Measurements from ENCODE around the gene STARD7.
"Not testable (repeated sequence)": the region's sequence is repeated elsewhere in the genome, so short reads cannot be mapped to it uniquely, and the experiment has no call there.

STARD7 gene

GRCh38 chr2:96146153-96146880 is 62.3 kb downstream of the STARD7 start:
- no peak for FAIRE-seq

- no peak for FAIRE-seq
Measured at GRCh38 chr2:96145848-96146152, 62.8 kb downstream of the STARD7 start.

DNA sequence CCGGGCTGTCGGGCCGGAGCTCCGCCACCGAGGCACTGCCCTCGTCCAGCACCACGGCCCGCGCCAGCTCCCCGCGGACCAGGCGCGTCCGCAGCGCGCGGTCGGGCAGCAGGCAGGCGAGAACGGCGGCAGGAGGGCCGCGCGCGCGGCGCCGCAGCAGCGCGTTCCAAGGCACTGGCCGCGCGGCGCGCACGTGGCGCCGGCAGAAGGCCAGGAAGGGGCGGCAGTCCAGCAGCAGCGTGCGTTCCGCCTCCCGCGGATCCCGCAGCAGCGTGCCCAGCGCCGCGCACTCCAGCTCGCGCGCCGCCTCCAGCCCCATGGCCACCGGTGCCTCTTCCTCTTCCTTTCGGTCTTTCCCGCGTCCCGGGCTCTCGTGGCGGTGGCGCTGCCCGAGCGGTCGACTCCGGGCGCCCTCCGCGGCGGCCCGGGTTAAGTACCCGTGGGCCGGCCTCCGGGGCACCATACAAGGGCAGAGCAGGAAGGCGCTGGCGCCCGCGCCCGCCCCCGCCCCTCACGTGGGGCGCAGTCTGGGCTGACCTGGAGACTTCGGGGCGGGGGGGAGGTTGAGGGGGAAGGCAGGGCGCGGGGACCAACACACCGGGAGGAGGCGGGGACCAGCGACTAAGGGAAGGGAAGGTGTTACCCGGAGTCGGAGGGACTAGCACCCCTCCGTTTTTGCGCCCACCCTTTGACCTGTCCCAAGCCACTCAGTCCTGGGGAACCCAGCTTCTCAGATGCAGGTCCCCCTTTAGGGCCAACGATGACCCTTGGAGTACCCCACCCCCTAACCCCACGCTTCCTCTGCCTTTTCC is 63.4 kb downstream of the STARD7 start, which contains the start of gene DUSP2:
TSS of gene DUSP2 (minus strand) at position 405 of the 812 bp plus-strand sequence. CDS start at position 319, 86 bp downstream.
- no peak for FAIRE-seq

- no peak for FAIRE-seq
Measured at GRCh38 chr2:96144481-96145035, 64.1 kb downstream of the STARD7 start.

DNA sequence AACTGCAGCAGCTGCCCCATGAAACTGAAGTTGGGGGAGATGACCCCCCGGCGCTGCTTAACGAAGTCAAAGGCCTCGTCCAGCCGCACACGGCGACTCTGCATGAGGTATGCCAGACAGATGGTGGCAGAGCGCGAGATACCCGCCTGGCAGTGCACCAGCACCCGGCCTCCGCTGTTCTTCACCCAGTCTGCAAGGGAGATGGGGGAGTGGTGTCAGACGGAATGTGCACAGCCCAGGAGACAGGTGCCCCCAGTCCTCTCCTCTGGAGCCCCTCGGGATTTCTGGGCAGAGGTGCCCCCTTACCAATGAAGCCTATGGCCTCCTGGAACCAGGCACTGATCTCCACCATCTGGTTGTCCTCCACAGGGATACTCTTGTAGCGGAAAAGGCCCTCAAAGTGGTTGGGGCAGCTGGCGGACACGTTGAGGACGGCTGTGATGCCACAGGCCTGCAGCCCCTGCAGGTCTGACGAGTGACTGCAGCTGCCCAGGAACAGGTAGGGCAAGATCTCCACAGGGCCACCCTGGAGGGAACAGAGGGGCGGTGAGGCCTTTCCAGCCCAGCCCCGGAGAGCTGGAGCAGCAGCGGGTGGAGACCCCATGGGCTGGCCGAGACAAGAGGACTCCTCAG is 64.7 kb downstream of the STARD7 start:
- no peak for FAIRE-seq

DNA sequence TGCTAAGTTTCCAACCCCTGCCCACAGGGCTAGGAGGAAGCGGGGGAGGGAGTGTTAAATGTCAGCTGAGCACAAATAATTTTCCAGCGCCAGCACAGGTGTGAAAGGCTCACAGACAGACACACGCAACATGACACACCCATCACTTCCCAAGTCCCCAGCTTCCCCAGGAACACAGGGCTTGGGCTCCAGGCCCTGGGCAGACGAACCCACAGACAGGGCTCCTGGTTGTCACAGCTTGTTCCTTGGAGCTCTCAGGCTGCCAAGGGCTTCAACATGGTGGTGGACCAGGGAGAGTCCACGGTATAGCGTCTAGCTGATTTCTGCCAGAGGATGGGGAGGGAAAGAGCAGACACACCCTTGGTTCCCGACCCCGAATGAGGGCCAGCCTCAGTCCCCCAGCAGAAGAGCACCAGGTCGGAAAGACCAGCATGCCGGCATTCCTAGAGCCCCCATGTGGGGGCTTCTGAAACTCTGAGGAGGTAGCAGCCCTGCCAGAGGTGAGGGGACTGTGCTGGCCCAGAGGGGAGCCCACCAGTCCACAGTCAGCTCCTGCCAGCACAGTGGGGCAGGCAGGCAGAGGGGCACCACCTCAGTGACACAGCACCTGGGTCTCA is 65.3 kb downstream of the STARD7 start:
- no peak for FAIRE-seq

DNA sequence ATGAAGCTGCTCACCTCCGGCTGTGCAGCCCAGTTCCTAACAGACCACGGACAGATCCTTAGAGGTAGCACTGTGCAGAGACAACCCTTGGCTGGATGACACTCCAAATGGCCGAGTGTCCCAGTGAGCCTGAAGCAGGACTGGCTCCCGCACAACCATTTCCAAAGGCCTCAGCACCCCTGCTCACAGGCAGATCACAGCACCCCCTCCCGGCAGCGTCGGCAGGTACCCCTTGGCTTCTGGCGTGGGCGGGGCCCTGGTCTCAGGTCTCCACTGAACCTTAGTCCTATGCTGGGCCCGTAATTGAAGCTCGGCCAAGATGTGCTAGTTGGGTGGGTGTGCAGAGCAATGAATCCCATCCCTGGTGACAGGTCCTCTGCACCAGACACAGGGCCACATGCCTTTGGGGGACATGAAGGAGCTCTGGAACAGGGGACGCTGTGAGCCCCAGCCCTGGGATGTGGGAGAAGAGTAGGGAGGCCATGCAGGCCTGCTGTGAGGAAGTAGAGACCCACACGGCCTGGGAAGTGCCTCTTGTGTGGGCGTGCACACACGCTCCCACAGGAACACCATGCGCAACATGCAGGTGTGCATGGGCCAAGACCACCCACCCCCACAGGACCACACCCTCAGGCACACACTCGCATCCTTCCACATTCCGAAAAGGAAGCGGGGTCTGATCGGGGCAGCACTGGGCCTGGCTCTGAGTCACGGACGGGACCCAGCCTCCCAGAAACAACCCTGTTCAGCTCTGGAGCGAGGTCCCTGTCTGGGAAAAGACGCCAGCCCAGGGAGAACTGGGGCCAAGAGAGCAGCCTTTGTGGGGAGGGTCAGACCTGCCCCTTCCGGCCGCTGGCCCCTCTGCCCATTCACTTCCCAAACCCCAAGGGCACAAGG is 66.2 kb downstream of the STARD7 start:
- no peak for FAIRE-seq

DNA sequence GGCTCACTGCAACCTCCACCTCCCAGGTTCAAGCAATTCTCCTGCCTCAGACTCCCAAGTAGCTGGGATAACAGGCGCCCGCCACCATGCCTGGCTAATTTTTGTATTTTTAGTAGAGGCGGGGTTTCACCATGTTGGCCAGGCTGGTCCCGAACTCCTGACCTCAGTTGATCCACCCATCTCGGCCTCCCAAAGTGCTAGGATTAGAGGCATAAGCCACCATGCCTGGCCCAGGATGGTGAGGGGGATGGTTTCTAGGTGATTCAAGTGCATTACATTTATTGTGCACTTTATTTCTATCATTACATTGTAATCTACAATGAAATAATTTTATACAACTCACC is 67.0 kb downstream of the STARD7 start:
- FAIRE-seq: not testable (repeated sequence)

- FAIRE-seq: no peak
Measured at GRCh38 chr2:96140941-96141623, 67.5 kb downstream of the STARD7 start.

- no peak for FAIRE-seq
Measured at GRCh38 chr2:96139181-96139758, 69.4 kb downstream of the STARD7 start.

- FAIRE-seq: no peak
Measured at GRCh38 chr2:96138179-96139145, 70.2 kb downstream of the STARD7 start, which contains the start of gene ASTL. Gene ASTL (minus strand): TSS chr2:96138502. CDS start chr2:96138436, 66 bp downstream.

DNA sequence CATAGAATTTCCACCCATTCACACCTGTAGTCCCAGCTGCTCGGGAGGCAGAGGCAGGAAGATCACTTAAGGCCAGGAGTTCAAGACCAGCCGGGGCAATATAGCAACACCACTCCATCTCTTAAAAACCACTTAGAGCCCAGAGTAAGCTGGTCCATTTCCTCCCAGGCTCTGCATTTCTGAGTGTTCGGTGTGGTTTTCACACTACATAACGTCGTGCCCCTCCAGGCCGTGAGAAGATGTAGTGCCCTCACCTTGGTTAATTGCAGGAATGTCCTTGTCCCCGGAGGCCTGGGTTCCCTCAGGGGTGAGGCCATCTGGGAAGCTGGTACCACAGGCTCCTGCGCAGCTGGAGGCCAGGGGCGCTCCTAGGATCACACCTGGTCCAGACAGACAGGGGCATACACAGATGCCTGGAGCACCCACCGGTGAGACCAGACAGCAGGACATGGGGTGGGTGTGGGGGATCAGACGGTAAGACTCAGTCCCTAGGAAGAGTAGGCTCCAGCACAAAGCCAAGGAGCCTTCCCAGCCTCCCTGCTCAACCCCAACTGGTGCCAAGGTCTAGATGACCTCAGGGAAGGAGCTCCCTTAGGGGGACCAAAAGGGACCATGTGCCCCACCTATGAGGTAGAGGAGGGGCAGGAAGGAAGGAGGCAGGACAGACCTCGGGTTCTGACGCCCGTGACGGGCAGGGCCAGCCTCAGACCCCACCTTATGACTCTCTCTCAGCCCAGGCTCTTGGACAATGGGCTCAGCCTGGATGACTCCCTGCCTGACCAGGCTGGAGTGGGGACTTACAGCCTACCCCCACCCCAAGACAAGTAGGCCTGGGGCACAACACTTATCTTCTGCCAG is 71.1 kb downstream of the STARD7 start:
- no peak for FAIRE-seq

DNA sequence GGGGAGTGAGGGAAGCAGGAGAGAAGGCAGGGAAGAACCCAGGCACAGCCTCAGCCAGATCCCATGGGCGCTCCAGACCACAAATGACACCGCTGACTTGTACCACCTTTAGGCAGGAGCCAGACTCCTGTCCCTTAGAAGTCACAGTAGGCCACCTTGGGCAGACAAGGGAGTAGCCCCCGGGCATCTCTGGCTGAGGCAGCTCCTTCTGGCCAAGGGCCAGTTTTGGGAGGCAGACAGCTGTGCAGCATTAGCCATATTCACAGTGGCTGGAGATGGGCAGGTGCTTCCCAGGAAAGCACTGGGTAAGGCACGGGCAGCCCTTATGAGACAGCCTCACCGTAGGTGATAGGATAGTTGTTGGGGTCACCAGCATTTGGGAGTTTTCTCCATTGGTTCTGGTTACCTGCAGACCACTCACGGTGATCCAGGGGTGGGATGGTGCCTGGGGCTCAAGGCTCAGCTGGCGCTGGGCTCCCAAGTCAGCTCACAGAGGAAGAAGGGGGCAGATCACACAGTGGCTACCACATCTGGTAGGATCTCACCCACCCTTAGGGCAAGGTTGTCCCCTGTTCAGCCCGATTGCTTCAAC is 72.4 kb downstream of the STARD7 start:
- no peak for FAIRE-seq

DNA sequence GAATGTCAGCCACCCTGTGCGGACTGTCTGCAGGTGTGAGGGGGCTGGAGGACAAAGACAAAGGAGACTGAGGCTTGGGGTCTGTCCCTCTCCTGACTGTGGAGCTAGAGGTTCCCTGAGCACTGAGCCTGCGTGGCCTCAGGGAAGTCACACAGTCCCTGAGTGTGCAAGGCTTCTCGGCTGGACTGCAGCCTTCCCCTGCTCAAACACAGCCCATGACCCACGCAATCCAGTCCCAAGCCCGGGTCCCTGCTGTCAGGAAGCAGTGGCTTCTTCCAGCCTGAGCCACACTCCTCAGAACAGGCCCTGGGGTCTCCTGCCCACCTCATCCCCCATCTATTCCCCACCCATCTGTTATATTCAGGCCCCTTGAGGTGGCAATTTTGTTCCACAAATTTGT is 73.0 kb downstream of the STARD7 start:
- no peak for FAIRE-seq

DNA sequence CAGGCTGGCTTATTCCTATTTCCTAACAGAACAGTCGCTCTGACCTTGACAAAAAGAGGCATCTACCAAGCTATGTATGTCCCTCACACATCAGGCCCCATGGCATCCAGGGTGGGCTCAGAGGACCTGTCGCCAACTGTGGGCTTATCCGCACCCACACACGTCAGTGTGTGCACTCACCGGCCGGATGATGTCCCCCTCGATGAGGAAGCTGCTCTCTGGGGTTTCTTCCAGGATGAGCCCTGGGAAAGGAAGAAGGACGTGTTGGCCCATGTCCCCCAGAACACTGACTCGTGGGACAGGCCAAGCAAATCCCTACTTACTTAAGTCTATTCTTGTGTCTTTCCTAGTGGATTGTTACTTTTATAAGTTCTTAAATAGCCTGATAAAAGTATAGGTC is 73.5 kb downstream of the STARD7 start:
- no peak for FAIRE-seq
